SK-N-SH (cell line): ENCODE measurements around the gene CDH4.

Source experiments
- ZBTB33 ChIP-seq: IDR thresholded peaks from 2 replicates; pipeline ENCODE4 v1.4.0; 2012; ENCODE audit warnings: low read depth, borderline replicate concordance
- TF ChIP-seq, protein P1 (sequence below): fragments of 200-600 bp; sonication (generic); IDR thresholded peaks from 2 replicates; pipeline ENCODE4 v1.6.1; 2017; ENCODE audit warnings: antibody characterized with exemption, mild to moderate bottlenecking, moderate library complexity

DNA sequence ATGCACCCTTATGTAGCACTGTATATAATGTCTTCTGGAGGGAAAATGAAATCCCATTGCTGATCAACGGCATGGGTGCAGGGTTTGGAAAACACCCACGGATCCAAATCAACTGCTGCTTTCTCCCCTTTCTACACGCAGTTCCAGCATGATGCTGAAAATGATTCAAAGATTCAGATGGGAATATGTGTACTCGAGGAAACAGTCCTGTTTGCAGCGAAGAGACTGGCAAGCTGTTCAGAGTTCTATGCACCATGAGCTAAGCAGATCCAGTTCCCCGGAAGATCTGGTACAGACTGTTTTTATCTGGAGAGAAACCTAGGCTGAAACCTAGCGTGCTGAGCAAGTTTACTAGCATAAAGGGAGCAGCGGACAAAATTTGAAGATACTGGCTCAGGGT lies 47.9 kb upstream of the CDH4 start:
- no peak for TF ChIP-seq ZBTB33
- TF ChIP-seq, protein P1, sequence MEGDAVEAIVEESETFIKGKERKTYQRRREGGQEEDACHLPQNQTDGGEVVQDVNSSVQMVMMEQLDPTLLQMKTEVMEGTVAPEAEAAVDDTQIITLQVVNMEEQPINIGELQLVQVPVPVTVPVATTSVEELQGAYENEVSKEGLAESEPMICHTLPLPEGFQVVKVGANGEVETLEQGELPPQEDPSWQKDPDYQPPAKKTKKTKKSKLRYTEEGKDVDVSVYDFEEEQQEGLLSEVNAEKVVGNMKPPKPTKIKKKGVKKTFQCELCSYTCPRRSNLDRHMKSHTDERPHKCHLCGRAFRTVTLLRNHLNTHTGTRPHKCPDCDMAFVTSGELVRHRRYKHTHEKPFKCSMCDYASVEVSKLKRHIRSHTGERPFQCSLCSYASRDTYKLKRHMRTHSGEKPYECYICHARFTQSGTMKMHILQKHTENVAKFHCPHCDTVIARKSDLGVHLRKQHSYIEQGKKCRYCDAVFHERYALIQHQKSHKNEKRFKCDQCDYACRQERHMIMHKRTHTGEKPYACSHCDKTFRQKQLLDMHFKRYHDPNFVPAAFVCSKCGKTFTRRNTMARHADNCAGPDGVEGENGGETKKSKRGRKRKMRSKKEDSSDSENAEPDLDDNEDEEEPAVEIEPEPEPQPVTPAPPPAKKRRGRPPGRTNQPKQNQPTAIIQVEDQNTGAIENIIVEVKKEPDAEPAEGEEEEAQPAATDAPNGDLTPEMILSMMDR = no peak
